Common myeloid progenitor, CD34-positive (primary cell): ENCODE data around the gene ACTG1.
A peak's percentile ranks its signal among the peaks of the same experiment; 100 is the strongest.

ENCODE experiments used
- CTCF ChIA-PET: fragments of 350-600 bp; sonication (Branson Sonifier 250); formaldehyde crosslinking; loops from one replicate; lab custom pipeline; 2021; ENCODE audit warnings: antibody characterized with exemption; lab: Charles Lee
- POLR2A ChIA-PET: fragments of 350-600 bp; sonication (Branson Sonifier 250); formaldehyde crosslinking; loops from one replicate; lab custom pipeline; 2021; ENCODE audit warnings: antibody characterized with exemption; lab: Charles Lee
- DNase-seq, 3 donors: peaks; one replicate each; pipeline versions ENCODE4 v3.0.0 to v3.0.0-alpha.2; 2013
- H3K27ac ChIP-seq, 2 experiments: 1 replicate in 1 of 2; 2 replicates in 1 of 2; pipeline ENCODE4 v1.7.0; 2013; ENCODE audit warnings: inconsistent platforms in 2 of 2, low read length in 2 of 2, mild to moderate bottlenecking in 2 of 2, low read depth in 1 of 2, moderate library complexity in 1 of 2; ENCODE audit not compliant: severe bottlenecking in 2 of 2, insufficient read depth in 1 of 2, poor library complexity in 1 of 2
- H3K27me3 ChIP-seq, 5 experiments: replicated peaks in 2 of 5; 1 replicate in 3 of 5; 2 replicates in 2 of 5; pipeline versions ENCODE4 v1.6.1 to v1.7.0; 2013; ENCODE audit warnings: low read length in 4 of 5, mild to moderate bottlenecking in 2 of 5, moderate library complexity in 2 of 5, inconsistent platforms in 1 of 5; ENCODE audit not compliant: insufficient read depth in 5 of 5, control insufficient read depth in 4 of 5
- H3K36me3 ChIP-seq, 4 experiments: 1 replicate in 2 of 4; 2 replicates in 2 of 4; pipeline versions ENCODE4 v1.6.1 to v1.7.0; 2013; ENCODE audit warnings: low read length in 3 of 4, control low read depth in 1 of 4, mild to moderate bottlenecking in 1 of 4; ENCODE audit not compliant: control insufficient read depth in 4 of 4, insufficient read depth in 4 of 4
- H3K4me1 ChIP-seq, 4 experiments: 1 replicate in 3 of 4; 2 replicates in 1 of 4; pipeline versions ENCODE4 v1.6.1 to v1.7.1; 2013; ENCODE audit warnings: low read length in 3 of 4, mild to moderate bottlenecking in 3 of 4, control low read depth in 1 of 4, inconsistent platforms in 1 of 4, moderate library complexity in 1 of 4; ENCODE audit not compliant: control insufficient read depth in 4 of 4, insufficient read depth in 4 of 4; ENCODE audit errors: control extremely low read depth in 1 of 4
- H3K4me3 ChIP-seq, 7 experiments: 1 replicate in 4 of 7; 2 replicates in 3 of 7; pipeline versions ENCODE4 v1.5.1 to v1.7.0; 2013; ENCODE audit warnings: mild to moderate bottlenecking in 7 of 7, low read length in 6 of 7, moderate library complexity in 6 of 7, inconsistent platforms in 2 of 7, low read depth in 2 of 7, control low read depth in 1 of 7; ENCODE audit not compliant: insufficient read depth in 4 of 7, control insufficient read depth in 1 of 7; ENCODE audit errors: extremely low read depth in 1 of 7
- H3K9me3 ChIP-seq, 5 experiments: 1 replicate in 4 of 5; 2 replicates in 1 of 5; pipeline versions ENCODE4 v1.6.1 to v1.7.1; 2013; ENCODE audit warnings: low read length in 4 of 5, mild to moderate bottlenecking in 2 of 5, inconsistent platforms in 1 of 5, low read depth in 1 of 5, moderate library complexity in 1 of 5; ENCODE audit not compliant: control insufficient read depth in 4 of 5, insufficient read depth in 2 of 5; ENCODE audit errors: control extremely low read depth in 1 of 5
- WGBS: methylation state at CpG from one replicate; pipeline ENCODE4 v1.1.5; 2013; ENCODE audit not compliant: insufficient coverage; 5-methylcytosine and 5-hydroxymethylcytosine counted together

ACTG1 gene

DNA sequence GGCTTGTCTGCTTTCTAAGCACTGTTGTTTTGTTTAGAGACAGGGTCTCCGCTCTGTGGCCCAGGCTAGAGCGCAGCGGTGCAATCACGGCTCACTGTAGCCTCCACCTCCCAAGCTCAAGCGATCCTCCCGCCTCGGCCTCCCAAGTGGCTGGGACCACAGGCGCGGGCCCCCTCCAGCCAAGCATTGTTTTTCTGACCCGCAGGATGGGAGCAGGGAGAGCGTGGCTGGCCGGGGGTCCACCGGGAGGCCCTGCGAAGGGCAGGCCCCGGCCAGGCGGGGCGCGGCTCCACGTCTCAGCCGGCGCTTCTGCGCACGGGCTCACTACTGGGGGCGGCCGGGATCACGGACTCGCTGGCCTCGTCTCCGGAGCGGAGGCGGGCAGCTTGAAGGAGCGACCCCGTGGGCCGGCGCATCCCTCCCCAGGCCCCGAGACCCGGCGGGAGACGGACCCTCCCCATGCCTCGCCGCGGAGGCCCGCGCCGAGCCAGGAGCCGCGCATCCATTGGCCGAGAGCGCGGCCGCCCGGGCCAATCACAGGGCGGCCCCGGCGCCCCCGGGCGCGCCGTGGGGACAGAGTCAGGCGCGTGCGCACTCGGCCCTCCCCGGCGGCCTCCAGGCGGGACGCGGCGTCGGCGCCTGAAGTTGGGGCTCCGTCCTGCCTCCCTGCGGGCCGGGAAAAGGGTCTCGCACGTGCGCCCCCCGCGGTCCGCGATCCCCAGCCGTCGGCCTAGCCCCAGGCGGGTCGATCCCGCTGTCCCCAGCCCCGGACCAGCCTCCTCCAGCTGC lies 24.9 kb downstream of the ACTG1 start:
- DNase-seq: peak; percentile 59 to 70 (median 69)
- CTCF ChIA-PET: no interaction called here
- POLR2A ChIA-PET: no interaction called here
- Histone ChIP-seq H3K27ac (peak overlapping the region; percentile 33 to 61), H3K27me3 (no peaks in the 10 kb centered on the region), H3K4me1 (peaks cover 4 to 74% (median 63%) of the 10 kb centered on the region in 4 experiments), H3K9me3 (no peaks in the 10 kb centered on the region), H3K4me3 (peak overlapping the region in 6 of 7 experiments; percentile 29 to 69 (median 60)), H3K36me3 (no peaks in the 10 kb centered on the region)
- WGBS: 8% methylated on average over 78 of the region's 87 CpGs

DNA sequence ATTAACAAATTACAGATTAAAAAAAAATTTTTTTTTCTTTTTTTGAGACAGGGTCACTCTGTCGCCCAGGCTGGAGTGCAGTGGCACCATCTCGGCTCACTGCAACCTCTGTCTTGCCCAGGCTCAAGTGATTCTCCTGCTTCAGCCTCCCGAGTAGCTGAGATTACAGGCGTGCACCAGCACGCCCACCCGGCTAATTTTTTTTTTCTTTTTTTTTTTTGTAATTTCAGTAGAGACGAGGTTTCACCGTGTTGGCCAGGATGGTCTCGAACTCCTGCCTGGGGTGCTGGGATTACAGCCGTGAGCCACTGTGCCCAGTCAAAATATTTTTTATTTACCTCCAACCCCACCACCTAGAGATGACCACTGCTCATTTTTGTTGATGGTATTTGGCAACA lies 25.5 kb downstream of the ACTG1 start:
- CTCF ChIA-PET: interaction anchor here (0.6 kb wide), 1 partner anchor 74 kb away, joined by 4 read pairs; no protein-coding TSS in a partner anchor
- 93% methylated on average over 3 of the region's 10 CpGs for WGBS

DNA sequence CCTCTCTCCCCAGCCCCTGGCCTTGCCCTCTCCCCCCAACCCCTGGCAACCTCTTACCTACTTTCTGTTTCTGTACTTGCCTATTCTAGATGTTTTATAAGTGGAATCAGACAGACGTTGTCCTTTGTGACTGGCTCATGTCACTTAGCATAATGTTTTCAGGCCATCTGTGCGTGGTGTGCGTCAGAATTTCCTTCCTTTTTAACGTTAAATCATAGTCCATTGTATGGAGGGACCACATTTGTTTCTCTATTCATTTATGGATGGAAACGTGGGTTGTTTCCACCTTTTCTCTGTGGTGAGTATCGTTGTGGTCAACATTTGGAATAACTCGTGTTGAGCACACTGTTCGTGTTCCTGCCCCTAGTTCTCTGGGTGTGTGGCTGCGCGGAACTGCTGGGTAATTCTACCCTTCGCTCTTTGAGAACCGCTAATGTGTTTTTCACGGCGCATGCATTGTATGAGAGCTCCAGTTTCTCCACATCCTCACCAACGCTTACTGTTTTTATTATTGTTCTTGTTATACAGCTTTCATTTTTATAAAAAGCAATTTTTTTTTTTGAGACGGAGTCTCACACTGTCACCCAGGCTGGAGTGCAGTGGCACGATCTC lies 26.3 kb downstream of the ACTG1 start:
- no peaks in the 10 kb centered on the region for H3K9me3 ChIP-seq
- no peaks in the 10 kb centered on the region for H3K27me3 ChIP-seq
- peak overlapping the region in 1 of 2 experiments; percentile 44 for H3K27ac ChIP-seq
- H3K4me1 ChIP-seq: peaks cover 4 to 86% (median 76%) of the 10 kb centered on the region in 4 experiments
- ChIA-PET CTCF (interaction anchor here (0.6 to 4.0 kb wide), 3 partner anchors 57 to 89 kb away, joined by 4 to 29 read pairs (median 14); no protein-coding TSS in a partner anchor), POLR2A (interaction anchor here (0.7 to 2.2 kb wide), 4 partner anchors 26 to 345 kb away, joined by 3 to 7 read pairs (median 4); partner anchors contain the start of gene ACTG1)
- 43% methylated on average over 5 of the region's 17 CpGs for WGBS
- H3K36me3 ChIP-seq: no peaks in the 10 kb centered on the region
- H3K4me3 ChIP-seq: peak overlapping the region in 1 of 7 experiments; percentile 51
- DNase-seq: peak; percentile 75 to 94 (median 93)

More for the DNA sequence above, 25.5 kb downstream of the ACTG1 start:
- Histone ChIP-seq H3K4me1 (peaks cover 4 to 80% (median 69%) of the 10 kb centered on the region in 4 experiments), H3K36me3 (no peaks in the 10 kb centered on the region), H3K27me3 (no peaks in the 10 kb centered on the region), H3K9me3 (no peaks in the 10 kb centered on the region), H3K4me3 (peak overlapping the region in 1 of 7 experiments; percentile 69), H3K27ac (no peak overlapping the region)
- POLR2A ChIA-PET: interaction anchor here (0.7 to 0.9 kb wide), 2 partner anchors 25 to 346 kb away, joined by 3 to 6 read pairs; partner anchors contain the start of gene ACTG1
- no peak for DNase-seq

DNA sequence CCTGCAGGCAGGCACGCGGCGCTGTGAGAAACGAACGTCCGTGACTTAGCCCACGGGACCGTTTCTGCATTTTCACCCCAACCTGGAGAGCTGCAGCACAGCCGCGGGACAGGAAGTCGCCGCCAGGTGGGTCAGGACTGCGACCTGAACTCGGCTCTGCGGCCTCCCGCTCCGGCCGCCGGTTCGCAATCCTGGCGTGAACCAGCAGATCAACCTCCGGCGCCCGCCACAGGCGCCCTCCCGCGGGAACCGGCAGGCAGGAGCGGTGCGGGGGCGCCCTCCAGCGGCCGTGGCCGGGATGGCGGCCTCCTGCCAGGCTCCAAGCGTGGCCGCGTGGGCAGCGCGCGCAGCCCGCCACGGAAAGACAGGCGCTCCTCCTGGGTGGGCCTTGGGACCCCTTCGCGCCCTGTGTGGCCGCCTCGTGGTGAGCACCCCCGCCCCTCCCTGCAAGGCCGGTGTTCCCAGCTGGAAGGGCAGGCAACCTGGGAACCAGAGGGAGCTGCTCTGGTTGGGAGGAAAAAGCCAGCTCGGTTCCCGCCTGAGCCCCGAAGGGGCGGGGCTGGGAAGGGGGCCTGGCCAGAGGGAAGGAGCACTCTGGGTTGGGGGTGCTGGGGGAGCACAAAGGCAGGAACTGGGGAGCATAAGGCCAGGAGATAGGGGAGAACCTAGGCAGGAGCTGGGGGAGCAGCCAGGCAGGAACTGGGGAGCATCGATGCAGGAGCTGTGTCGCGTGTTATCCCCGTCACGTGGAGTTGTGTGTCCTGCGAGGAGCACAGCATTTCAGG lies 28.2 kb downstream of the ACTG1 start:
- no peaks in the 10 kb centered on the region for H3K9me3 ChIP-seq
- ChIA-PET CTCF (interaction anchor here (0.6 to 4.0 kb wide), 47 partner anchors 11 to 232 kb away, joined by 3 to 29 read pairs (median 4); partner anchors contain the start of genes ACTG1 and BAHCC1), POLR2A (interaction anchor here (1.0 to 2.2 kb wide), 7 partner anchors 25 to 87 kb away, joined by 3 to 12 read pairs (median 4); partner anchors contain the start of gene ACTG1)
- 8% methylated on average over 56 of the region's 60 CpGs for WGBS
- peak; percentile 83 to 89 (median 89) for DNase-seq
- no peaks in the 10 kb centered on the region for H3K36me3 ChIP-seq
- H3K27ac ChIP-seq: no peak overlapping the region
- peak overlapping the region in 5 of 7 experiments; percentile 34 to 64 (median 59) for H3K4me3 ChIP-seq
- no peaks in the 10 kb centered on the region for H3K27me3 ChIP-seq
- H3K4me1 ChIP-seq: peaks cover 4 to 92% (median 73%) of the 10 kb centered on the region in 4 experiments

GRCh38 chr17:81483862-81484194 lies 28.8 kb downstream of the ACTG1 start:
- H3K27me3 ChIP-seq: no peaks in the 10 kb centered on the region
- ChIA-PET CTCF (interaction anchor here (1.0 to 4.0 kb wide), 15 partner anchors 8 to 229 kb away, joined by 3 to 29 read pairs (median 8); no protein-coding TSS in a partner anchor), POLR2A (interaction anchor here (1.2 to 3.6 kb wide), 5 partner anchors 28 to 56 kb away, joined by 4 to 20 read pairs (median 8); partner anchors contain the start of gene ACTG1)
- peak overlapping the region in 6 of 7 experiments; percentile 20 to 64 (median 48) for H3K4me3 ChIP-seq
- no peaks in the 10 kb centered on the region for H3K36me3 ChIP-seq
- WGBS: 9% methylated on average over 32 of the region's 32 CpGs
- H3K4me1 ChIP-seq: peaks cover 4 to 89% (median 71%) of the 10 kb centered on the region in 4 experiments
- DNase-seq: no peak
- H3K27ac ChIP-seq: no peak overlapping the region
- no peaks in the 10 kb centered on the region for H3K9me3 ChIP-seq

DNA sequence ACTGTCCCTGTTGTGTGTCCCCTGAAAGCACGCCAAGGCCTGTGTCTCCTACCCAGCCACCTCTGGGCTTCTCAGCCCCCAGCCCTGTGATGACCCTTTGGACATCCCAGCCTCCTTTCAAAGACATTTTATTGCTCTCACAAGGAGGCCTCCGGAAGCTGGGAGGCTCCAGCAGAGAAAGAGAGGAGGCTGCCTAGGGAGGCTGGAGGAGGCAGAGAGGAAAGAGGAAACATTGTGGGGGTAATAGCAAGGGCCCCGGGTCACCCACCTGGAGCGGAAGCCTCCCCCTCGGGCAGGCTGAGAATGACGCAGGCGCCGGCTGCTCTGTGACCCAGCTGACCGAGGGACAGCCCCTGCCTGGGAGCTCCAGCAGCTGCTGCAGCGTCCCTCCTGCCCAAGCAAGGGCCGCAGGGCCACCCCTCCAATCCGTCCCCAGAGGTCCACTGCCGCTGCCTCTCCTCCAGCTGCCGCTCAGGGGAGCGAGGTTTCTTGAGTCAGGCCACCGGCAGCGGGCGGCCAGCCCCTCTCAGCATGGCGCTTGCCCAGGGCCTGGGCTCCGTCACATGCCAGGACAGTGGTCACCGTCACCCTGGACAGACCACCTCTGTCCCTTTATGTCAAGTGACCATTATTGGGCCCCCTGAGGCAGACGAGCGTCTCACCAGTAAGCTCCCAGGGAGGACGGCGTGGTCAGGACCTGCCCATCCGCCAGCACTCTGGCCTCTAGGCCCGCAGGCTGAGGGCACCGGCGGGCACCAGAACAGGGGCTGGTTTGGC lies 29.3 kb downstream of the ACTG1 start:
- Histone ChIP-seq H3K4me3 (peak overlapping the region in 5 of 7 experiments; percentile 20 to 64 (median 59)), H3K27me3 (no peaks in the 10 kb centered on the region), H3K36me3 (no peaks in the 10 kb centered on the region), H3K9me3 (no peaks in the 10 kb centered on the region), H3K27ac (no peak overlapping the region), H3K4me1 (peaks cover 4 to 83% (median 67%) of the 10 kb centered on the region in 4 experiments)
- 46% methylated on average over 28 of the region's 29 CpGs for WGBS
- POLR2A ChIA-PET: interaction anchor here (0.6 to 3.6 kb wide), 4 partner anchors 27 to 54 kb away, joined by 3 to 20 read pairs (median 6); partner anchors contain the start of gene ACTG1
- CTCF ChIA-PET: interaction anchor here (1.0 to 4.0 kb wide), 16 partner anchors 9 to 229 kb away, joined by 3 to 29 read pairs (median 6); no protein-coding TSS in a partner anchor
- DNase-seq: peak; percentile 72 to 88 (median 87)
